Neural cell (in vitro differentiated cells): ENCODE measurements around the gene LRR1. TPM values are rescaled to one million over a fixed set of nuclear protein-coding genes. Genes with fewer than 3 reads are reported as not detected.
"Not testable (repeated sequence)": the region's sequence is repeated elsewhere in the genome, so short reads cannot be mapped to it uniquely, and the experiment has no call there.

Source experiments
- H2AFZ ChIP-seq: fragments of 200-600, 300-800 bp; sonication (generic), shearing (Covaris generic); 2 replicates; pipeline ENCODE4 v1.6.0; 2014; ENCODE audit warnings: low read depth, mild to moderate bottlenecking, antibody characterized with exemption, low read length, moderate library complexity
- H3F3A ChIP-seq: fragments of 200-600 bp; shearing (Covaris generic); 2 replicates; pipeline ENCODE4 v1.6.1; 2016; ENCODE audit warnings: mild to moderate bottlenecking, moderate library complexity, mixed read lengths, antibody characterized with exemption, low read length; ENCODE audit not compliant: insufficient read depth, poor library complexity, severe bottlenecking
- H3K27ac ChIP-seq: fragments of 200-600, 300-800 bp; sonication (generic), shearing (Covaris generic); 2 replicates; pipeline ENCODE4 v1.5.1; 2014; ENCODE audit warnings: mild to moderate bottlenecking, low read length, moderate library complexity
- H3K27me3 ChIP-seq: fragments of 300-800, 200-600 bp; sonication (generic), shearing (Covaris generic); 2 replicates; pipeline ENCODE4 v1.6.0; 2014; ENCODE audit warnings: mild to moderate bottlenecking, low read depth, low read length, moderate library complexity; ENCODE audit not compliant: insufficient read depth
- H3K36me3 ChIP-seq: fragments of 300-800, 200-600 bp; sonication (generic), shearing (Covaris generic); 2 replicates; pipeline ENCODE4 v1.5.1; 2014; ENCODE audit warnings: mild to moderate bottlenecking, antibody characterized with exemption, low read length, moderate library complexity; ENCODE audit not compliant: insufficient read depth
- H3K4me2 ChIP-seq: fragments of 300-800, 200-600 bp; sonication (generic), shearing (Covaris generic); 2 replicates; pipeline ENCODE4 v1.6.0; 2014; ENCODE audit warnings: mild to moderate bottlenecking, low read length
- H3K4me3 ChIP-seq: fragments of 300-800, 200-600 bp; sonication (generic), shearing (Covaris generic); 2 replicates; pipeline ENCODE4 v1.5.1; 2014; ENCODE audit warnings: mild to moderate bottlenecking, low read length, moderate library complexity
- H3K79me2 ChIP-seq: fragments of 200-600 bp; shearing (Covaris generic); replicated peaks from 2 replicates; pipeline ENCODE4 v1.6.0; 2014; ENCODE audit warnings: mild to moderate bottlenecking, low read length, moderate library complexity; ENCODE audit not compliant: insufficient read depth
- H3K9ac ChIP-seq: fragments of 300-800, 200-600 bp; sonication (generic), shearing (Covaris generic); 2 replicates; pipeline ENCODE4 v1.6.1; 2016; ENCODE audit warnings: mild to moderate bottlenecking, low read length, mixed read lengths
- H3K9me2 ChIP-seq: fragments of 200-600 bp; shearing (Covaris generic); 2 replicates; pipeline ENCODE4 v1.6.1; 2016; ENCODE audit warnings: mild to moderate bottlenecking, low read length, mixed read lengths; ENCODE audit not compliant: insufficient read depth
- H3K9me3 ChIP-seq: fragments of 200-600, 300-800 bp; sonication (generic), shearing (Covaris generic); 2 replicates; pipeline ENCODE4 v1.6.1; 2016; ENCODE audit warnings: mild to moderate bottlenecking, mixed run types, low read length, moderate library complexity, mixed read lengths
- H4K20me1 ChIP-seq: fragments of 200-600 bp; shearing (Covaris generic); 2 replicates; pipeline ENCODE4 v1.6.1; 2016; ENCODE audit warnings: mild to moderate bottlenecking, mixed run types; ENCODE audit not compliant: insufficient read depth
- EP300 ChIP-seq: fragments of 450-650 bp; conservative IDR thresholded peaks from 2 replicates; pipeline ENCODE4 v1.6.1; 2014; ENCODE audit warnings: antibody characterized with exemption, mild to moderate bottlenecking, moderate library complexity; ENCODE audit not compliant: poor library complexity, severe bottlenecking
- EZH2 ChIP-seq: fragments of 200-600, 300-800 bp; shearing (Covaris generic), sonication (generic); IDR thresholded peaks from 2 replicates; pipeline ENCODE4 v1.6.1; 2014; ENCODE audit warnings: antibody characterized with exemption, low read length, borderline replicate concordance, mild to moderate bottlenecking; ENCODE audit not compliant: insufficient read depth, poor library complexity, severe bottlenecking
- MXI1 ChIP-seq: fragments of 450-650 bp; conservative IDR thresholded peaks from 2 replicates; pipeline ENCODE4 v1.6.1; 2014; ENCODE audit warnings: antibody characterized with exemption, mild to moderate bottlenecking; ENCODE audit not compliant: poor library complexity, severe bottlenecking
- POLR2AphosphoS5 ChIP-seq: IDR thresholded peaks from 2 replicates; pipeline ENCODE4 v1.6.1; 2012
- RAD21 ChIP-seq: fragments of 450-650 bp; conservative IDR thresholded peaks from 2 replicates; pipeline ENCODE4 v1.6.1; 2014; ENCODE audit warnings: antibody characterized with exemption, mild to moderate bottlenecking, moderate library complexity
- SMC3 ChIP-seq: fragments of 450-650 bp; conservative IDR thresholded peaks from 2 replicates; pipeline ENCODE4 v1.6.1; 2014; ENCODE audit warnings: antibody characterized with exemption, mild to moderate bottlenecking, moderate library complexity; ENCODE audit not compliant: poor library complexity
- TAF1 ChIP-seq: IDR thresholded peaks from 2 replicates; pipeline ENCODE4 v1.6.1; 2012; ENCODE audit warnings: low read depth
- polyA plus RNA-seq: library from polyadenylated mRNA; depleted of rRNA; stranded (reverse); fragments of >200 nt; gene quantifications from 2 replicates; pipeline ENCODE4 v1.2.3, GENCODE V29; 2014
- TF ChIP-seq, protein P1 (sequence below): IDR thresholded peaks from 2 replicates; pipeline ENCODE4 v1.6.1; 2012; ENCODE audit warnings: borderline replicate concordance
- TF ChIP-seq, protein P2 (sequence below): fragments of 450-650 bp; IDR thresholded peaks from 2 replicates; pipeline ENCODE4 v1.5.1; 2014; ENCODE audit warnings: antibody characterized with exemption, mild to moderate bottlenecking, moderate library complexity; ENCODE audit not compliant: poor library complexity, severe bottlenecking

LRR1 gene
- polyA plus RNA-seq, 1 donor from 2014 or later: 4.4 TPM

DNA sequence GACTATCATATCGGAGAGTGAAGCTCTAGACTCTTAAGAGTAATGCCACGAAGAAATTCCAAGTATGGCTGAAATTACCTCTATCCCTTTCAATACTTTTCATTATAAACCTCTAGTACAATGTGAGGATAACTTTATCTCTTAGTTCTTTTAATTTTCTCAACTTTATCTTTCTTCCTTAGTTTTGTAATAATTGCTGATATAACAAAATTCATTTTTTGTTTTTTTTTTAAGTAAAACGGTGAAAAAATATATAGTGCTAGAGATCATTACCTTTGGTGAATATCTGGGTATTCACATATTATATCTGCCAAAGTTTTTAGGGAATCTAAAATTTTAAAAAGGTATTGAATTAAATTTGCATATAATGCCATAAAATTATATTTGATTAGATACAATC is 55.8 kb downstream of the LRR1 start:
- Histone ChIP-seq H3K4me3 (no peak overlapping the region), H4K20me1 (no peaks in the 10 kb centered on the region), H3K9me3 (no peaks in the 10 kb centered on the region), H3K27me3 (no peaks in the 10 kb centered on the region), H3K27ac (no peak overlapping the region), H2AFZ (no peak overlapping the region), H3K4me2 (no peak overlapping the region), H3K36me3 (no peaks in the 10 kb centered on the region), H3K9ac (no peak overlapping the region), H3F3A (no peaks in the 10 kb centered on the region), H3K9me2 (no peaks in the 10 kb centered on the region), H3K79me2 (no peaks in the 10 kb centered on the region)
- no peak for TF ChIP-seq EZH2
- no peak for TF ChIP-seq POLR2AphosphoS5
- no peak for TF ChIP-seq MXI1
- no peak for TF ChIP-seq EP300
- TF ChIP-seq SMC3: no peak
- no peak for TF ChIP-seq TAF1
- TF ChIP-seq RAD21: no peak
- TF ChIP-seq, protein P1, sequence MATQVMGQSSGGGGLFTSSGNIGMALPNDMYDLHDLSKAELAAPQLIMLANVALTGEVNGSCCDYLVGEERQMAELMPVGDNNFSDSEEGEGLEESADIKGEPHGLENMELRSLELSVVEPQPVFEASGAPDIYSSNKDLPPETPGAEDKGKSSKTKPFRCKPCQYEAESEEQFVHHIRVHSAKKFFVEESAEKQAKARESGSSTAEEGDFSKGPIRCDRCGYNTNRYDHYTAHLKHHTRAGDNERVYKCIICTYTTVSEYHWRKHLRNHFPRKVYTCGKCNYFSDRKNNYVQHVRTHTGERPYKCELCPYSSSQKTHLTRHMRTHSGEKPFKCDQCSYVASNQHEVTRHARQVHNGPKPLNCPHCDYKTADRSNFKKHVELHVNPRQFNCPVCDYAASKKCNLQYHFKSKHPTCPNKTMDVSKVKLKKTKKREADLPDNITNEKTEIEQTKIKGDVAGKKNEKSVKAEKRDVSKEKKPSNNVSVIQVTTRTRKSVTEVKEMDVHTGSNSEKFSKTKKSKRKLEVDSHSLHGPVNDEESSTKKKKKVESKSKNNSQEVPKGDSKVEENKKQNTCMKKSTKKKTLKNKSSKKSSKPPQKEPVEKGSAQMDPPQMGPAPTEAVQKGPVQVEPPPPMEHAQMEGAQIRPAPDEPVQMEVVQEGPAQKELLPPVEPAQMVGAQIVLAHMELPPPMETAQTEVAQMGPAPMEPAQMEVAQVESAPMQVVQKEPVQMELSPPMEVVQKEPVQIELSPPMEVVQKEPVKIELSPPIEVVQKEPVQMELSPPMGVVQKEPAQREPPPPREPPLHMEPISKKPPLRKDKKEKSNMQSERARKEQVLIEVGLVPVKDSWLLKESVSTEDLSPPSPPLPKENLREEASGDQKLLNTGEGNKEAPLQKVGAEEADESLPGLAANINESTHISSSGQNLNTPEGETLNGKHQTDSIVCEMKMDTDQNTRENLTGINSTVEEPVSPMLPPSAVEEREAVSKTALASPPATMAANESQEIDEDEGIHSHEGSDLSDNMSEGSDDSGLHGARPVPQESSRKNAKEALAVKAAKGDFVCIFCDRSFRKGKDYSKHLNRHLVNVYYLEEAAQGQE: no peak
- TF ChIP-seq, protein P2, sequence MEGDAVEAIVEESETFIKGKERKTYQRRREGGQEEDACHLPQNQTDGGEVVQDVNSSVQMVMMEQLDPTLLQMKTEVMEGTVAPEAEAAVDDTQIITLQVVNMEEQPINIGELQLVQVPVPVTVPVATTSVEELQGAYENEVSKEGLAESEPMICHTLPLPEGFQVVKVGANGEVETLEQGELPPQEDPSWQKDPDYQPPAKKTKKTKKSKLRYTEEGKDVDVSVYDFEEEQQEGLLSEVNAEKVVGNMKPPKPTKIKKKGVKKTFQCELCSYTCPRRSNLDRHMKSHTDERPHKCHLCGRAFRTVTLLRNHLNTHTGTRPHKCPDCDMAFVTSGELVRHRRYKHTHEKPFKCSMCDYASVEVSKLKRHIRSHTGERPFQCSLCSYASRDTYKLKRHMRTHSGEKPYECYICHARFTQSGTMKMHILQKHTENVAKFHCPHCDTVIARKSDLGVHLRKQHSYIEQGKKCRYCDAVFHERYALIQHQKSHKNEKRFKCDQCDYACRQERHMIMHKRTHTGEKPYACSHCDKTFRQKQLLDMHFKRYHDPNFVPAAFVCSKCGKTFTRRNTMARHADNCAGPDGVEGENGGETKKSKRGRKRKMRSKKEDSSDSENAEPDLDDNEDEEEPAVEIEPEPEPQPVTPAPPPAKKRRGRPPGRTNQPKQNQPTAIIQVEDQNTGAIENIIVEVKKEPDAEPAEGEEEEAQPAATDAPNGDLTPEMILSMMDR: no peak

GRCh38 chr14:49657500-49657899 is 58.8 kb downstream of the LRR1 start:
- not testable (repeated sequence) for H3K9me3 ChIP-seq, H4K20me1 ChIP-seq, H3K36me3 ChIP-seq, H3K9me2 ChIP-seq, H3K4me3 ChIP-seq, H2AFZ ChIP-seq, H3K4me2 ChIP-seq, H3K79me2 ChIP-seq, H3K27ac ChIP-seq, H3K27me3 ChIP-seq, H3K9ac ChIP-seq, H3F3A ChIP-seq
